Ovary (tissue), 3 donors: ENCODE measurements around the gene TNNT3.
"Not testable (repeated sequence)": the region's sequence is repeated elsewhere in the genome, so short reads cannot be mapped to it uniquely, and the experiment has no call there.

Experiments
- CTCF ChIP-seq, 3 donors: fragments of 450-650 bp in 2 of 3; fragments of 200-600 bp in 1 of 3; IDR thresholded peaks; one replicate each; pipeline versions ENCODE4 v1.5.1 to v1.8.0; 2016 to 2022; ENCODE audit warnings: antibody characterized with exemption in 3 of 3, mild to moderate bottlenecking in 1 of 3
- POLR2A ChIP-seq: fragments of 450-650 bp; IDR thresholded peaks from one replicate; pipeline ENCODE4 v1.6.1; 2017; ENCODE audit warnings: antibody characterized with exemption, mild to moderate bottlenecking, moderate library complexity
- donor health status: DM: no; HTN: no; CAD: no.

- TF ChIP-seq CTCF (IDR thresholded peaks at IDR 0.05); POLR2A: not testable (repeated sequence)
Observed at GRCh38 chr11:1873813-1874150, 45.7 kb upstream of the TNNT3 start.
